ENCODE measurements around the gene OTUD7B.
"Not testable (repeated sequence)": the region's sequence is repeated elsewhere in the genome, so short reads cannot be mapped to it uniquely, and the experiment has no call there.

The OTUD7B gene

GRCh38 chr1:150002217-150002616 is 8.3 kb downstream of the OTUD7B start:
- no peak for DNase-seq

DNA sequence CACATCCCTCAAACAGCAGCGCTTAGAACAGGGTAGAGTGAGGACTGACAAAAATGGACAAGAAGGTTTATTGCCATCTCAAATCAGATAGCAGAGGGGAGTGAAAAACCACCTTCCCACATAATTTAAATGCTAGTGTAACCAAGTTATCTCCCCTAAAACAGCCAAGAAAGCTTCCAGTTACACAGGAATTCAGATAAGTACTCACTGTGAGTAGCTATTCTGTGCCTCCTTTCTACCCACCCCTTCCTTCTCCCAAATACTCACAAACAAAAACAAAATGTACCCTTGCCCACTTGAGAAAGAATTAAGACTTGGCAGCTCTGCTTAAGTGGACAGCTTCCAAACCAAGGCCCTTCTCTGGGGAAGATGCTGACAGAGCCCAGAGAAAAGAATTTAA is 9.1 kb downstream of the OTUD7B start:
- no peak for DNase-seq

GRCh38 chr1:149997585-149998262 is 12.8 kb downstream of the OTUD7B start:
- DNase-seq, result no peak

DNA sequence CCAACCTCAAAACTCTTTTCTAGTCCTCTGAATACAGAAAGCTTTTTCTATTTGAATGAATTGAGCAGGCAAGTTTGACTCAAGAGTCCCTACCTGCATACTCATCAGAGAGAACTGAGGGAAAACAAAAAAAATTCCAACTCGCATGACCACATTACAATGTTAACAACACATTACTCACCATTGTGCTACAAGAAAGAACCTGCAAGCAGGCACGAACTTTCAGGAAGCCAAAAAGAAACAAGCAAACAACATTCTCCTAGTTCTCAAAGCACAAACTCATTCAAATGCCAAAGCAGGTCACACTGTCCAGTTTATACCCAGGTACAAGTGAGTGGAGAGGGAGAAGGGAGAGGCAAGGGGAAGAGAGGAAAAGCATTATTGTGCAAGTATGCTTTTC is 14.6 kb downstream of the OTUD7B start:
- no peak for DNase-seq

GRCh38 chr1:149993764-149994163 is 16.8 kb downstream of the OTUD7B start:
- DNase-seq, result no peak

DNA sequence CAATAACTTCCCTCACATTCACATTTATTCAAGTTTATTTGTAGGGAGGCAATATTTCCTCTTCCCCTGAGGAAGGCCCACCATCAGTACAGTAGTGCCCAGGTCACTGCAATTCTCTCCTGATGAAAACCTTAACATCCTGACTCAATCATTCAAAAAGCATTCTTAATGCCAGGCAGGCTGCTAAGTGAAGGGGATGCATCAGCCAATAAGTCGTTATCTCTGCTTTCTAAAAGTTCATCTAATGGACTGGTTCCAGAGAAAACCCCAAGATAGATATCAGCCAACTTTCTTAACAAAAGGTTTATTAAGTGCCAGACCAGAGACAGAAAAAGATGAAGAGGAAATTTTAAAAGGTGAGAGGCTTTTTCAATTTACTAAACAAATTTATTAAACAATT is 17.3 kb downstream of the OTUD7B start:
- DNase-seq, result no peak

GRCh38 chr1:149987297-149987595 is 23.3 kb downstream of the OTUD7B start:
- no peak for DNase-seq

DNA sequence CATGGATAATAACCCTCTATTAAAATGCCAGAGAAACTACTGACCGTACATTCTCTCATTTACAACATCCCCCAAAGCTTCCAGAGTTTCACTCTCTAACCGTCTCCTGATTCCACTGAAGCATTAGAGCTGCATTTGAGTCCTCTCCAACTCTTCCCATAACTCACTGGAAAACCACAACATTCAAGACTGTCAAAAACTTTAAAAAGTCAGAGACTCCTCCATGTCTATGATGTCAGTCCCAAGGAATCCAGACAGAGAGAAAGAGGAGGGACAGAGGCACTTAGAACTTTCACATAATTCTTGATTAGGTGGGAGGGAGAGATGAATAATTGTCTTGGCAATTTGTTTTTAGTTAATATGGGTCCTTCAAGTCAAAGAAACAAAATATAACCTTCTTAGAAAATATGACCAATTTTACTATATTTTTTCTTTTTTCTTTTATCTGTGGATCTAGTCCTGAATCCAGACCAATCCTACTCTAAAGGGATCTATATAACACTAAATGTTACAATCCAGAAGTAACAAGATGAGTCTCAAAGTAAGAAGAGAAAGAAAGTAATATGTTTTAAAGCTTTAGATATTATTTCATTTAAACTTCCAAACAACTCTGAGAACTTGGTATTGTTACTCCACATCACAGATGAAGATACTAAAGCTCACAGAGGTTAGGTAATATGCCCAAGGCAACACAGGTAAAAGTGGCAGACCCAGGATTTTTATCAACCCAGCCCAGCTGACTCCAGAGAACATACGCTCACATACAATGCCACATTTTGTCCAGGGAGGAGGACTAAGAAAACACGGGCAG is 23.8 kb downstream of the OTUD7B start:
- no peak for DNase-seq

DNA sequence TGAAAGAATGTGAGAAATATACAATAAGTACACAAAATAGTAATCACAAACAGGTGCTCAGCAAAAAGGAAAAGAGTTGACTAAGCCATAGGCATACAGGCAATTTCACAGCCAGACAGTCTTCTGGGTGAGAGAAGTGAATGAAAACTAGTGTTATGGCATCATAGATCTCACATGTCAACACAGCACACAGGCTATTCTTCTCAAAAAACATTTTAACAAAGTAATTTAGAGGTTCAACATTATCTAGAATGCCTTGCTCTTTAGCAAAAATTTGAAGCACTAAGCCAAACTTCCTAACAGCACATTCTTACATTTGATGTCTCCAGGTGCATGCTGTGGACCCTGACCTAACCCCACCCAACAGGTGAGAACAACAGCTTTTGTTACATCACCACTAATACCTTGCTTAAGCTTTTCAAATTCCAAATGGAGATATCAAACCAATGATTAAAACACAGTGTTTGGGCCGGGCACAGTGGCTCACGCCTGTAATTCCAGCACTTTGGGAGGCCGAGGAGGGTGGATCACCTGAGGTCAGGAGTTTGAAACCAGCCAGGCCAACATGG is 30.5 kb downstream of the OTUD7B start:
- DNase-seq, result no peak

DNA sequence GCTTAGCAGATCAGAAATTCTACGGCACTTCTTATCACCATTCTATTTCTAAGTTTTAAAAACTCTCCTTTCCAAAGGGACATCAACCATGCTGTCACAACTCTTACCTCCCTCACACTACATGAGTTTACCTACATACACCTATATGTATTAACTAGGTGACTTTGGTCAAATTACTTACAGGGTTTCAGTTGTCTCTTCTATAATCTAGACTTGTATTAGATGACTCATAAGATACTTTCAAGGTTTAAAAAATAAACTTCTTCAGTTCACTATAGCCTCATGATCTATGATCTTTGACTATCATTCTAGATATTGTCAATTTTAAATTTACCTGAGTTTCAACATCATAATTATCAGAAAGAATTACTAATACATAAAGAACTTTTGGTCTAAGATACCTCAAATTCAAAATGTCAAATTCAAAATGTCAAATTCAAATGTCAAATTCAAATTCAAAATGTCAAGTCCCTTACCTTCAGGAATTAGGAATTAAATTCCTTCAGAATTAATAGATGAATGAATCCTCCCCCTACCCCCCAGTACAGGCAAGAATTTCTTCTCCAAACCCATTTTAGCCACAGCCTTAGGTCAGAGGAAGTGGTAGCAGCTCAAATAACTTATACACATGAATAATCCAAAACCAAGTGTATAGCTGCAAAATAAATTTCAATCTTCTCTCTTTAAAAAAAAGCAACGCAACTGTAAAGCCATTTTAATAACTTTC is 31.1 kb downstream of the OTUD7B start:
- DNase-seq, result no peak

DNA sequence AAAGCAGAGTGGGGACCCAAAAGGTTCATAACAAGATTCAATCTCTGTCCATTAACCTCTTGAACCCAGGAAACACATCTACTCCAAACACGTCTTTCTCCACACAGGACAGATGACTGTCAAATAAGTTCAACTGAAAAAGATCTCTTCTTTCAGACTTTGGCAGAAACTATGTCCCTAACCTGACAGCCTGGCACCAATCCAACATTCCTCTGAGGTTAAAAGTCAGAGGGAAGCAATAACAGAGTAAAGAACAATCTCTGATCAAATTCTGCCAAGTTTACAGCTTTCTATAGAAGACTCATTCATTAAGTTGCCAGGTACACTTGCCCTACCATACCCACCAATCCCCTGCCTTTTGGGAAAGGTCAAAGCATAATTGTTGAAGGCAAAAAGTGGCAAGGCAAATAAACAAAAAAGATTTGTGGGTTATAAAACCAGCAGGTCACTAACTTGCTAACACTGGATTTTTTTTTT is 31.9 kb downstream of the OTUD7B start:
- DNase-seq, result no peak

DNA sequence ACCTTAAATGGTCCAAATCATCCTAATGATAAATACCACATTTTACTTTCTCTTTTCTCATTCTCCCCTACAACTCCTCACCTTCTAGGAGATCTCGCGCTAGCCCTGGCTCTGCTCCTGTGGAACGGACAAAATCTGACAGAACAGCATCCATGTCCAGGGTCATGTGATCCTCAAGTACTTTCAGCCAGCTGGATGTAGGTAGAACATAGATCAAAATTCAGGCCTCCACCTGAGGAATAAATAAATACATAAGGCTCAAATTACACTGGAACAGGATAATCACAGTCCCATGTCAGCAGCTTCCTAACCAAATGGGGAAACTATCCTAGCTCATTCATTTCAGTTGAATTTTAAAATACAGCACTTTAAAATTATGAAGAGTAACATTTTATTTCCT is 33.2 kb downstream of the OTUD7B start:
- DNase-seq, result no peak

DNA sequence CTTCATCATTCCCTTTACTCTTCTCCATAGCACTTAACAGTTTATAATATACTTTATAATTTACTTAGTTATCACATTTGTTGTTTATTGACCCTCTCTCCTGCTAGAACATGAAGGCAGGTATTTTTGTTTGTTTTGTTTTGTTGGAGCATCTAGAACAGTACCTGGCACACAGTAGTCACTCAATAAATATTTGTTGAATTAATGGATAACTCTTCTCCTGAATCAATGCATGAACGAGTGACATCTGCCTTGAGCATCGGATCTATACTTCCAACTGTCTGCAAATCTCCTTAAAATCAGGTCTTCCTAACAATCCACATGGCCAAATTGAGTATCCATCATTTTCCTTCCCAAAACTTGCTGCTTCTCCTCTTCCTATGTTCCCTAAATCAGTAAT is 38.0 kb downstream of the OTUD7B start:
- DNase-seq, result no peak

DNA sequence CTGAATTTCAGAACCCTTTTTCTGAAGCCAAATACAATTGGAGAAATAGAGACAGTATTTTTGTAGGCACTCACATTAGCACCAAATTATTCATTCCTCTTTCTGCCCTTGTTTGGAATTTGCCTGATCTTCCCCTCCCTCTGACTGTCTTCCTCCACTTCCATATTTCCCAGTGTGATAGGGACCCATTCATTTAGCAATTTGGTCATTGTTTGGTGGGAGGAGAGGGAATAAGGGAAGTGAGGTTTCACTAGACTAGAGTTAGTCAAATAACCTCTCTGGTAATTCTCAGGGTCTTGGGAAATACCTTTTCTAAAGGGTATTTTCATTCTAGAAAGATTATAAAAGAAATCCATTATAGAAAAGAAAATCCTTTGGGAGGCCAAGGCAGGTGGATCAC is 42.9 kb downstream of the OTUD7B start:
- DNase-seq, result no peak

DNA sequence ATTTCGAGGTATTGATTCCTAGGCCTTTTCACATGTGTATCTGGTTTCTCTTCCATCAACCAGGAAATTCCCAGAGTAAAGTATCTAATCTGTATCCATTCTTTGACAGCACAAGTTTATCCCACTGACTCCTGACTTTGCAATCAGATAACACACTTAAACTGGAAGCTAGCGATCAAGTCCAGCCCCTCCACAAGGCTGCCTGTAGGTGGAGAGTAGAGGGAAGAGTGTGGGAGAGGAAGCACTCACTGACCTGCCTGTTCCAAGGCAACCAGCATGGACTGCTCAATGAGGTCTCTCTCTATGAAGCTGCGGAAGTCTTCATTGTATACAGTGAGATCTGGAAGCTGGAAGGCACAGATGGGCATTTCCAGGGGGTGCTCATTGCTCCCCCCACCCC is 43.5 kb downstream of the OTUD7B start:
- no peak for DNase-seq

- no peak for DNase-seq
Measured at GRCh38 chr1:149966405-149966804, 44.1 kb downstream of the OTUD7B start.

DNA sequence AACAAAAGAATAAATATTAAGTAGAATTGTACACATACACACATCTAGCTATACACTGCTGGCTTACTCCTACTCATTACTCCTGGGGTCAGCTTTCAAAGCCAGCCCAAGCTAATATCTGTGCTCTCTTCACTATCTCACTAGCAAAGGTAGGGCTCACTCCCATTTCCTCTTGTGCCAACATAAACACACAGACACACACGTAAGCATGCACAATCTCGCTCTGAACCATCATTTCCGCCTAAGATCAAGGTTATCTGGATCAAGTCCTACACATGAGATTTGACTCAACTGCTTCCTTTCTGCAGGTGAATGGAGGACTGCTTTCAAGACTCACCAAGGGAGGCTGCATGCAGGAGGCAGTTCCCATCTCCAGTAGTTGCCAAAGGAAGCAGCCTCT is 45.1 kb downstream of the OTUD7B start:
- no peak for DNase-seq

DNA sequence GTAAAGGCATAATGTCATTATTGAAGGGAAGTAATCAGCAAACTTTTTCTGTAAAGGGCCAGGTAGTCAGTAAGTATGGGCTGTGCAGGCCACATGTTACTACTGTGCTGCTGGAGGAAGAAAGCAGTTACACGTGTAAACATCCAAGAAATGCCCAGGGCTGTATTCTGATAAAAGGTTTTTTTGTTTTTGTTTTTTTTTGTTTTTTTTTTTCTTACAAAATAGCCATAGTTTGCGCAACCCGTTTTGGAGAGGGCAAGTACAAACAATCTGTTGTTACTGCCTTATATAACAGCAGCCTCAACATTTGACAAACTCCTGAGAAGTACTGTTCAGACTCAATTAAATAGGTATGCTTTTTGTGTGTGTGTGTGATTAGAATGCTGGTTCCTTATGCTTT is 47.2 kb downstream of the OTUD7B start:
- DNase-seq, result no peak

- DNase-seq, result no peak
Measured at GRCh38 chr1:149962736-149963135, 47.8 kb downstream of the OTUD7B start.

DNA sequence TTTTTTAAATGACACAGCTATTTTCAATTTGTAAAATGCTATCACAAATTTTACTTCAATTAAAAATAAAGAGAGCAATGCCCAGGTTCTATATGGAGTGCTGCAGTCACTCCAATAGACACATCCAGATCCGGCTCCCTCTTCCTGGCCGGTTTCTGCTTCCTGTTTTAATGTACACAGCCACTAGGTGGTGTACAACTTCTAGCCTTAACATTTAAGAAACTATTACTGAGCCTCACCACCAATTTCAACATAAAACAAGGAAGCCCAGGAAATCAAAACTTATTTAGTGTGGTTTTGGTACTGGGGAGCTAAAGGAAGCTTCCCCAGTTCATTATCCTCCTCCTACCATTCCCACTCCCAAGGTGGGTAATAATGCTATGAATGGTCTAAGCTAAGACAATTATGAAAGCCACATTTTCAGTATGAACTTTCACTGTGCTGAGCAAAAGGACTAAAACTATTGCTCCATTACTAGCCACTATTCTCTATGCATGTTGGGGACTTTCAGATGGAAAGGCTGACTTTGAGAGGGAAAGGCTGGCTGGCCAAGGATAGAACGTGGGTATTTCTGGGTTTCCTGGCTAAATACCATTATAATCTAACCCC is 48.4 kb downstream of the OTUD7B start:
- no peak for DNase-seq

- not testable (repeated sequence) for DNase-seq
Measured at GRCh38 chr1:149957548-149957947, 53.0 kb downstream of the OTUD7B start.

- DNase-seq, result no peak
Measured at GRCh38 chr1:149949911-149950310, 60.6 kb downstream of the OTUD7B start.

DNA sequence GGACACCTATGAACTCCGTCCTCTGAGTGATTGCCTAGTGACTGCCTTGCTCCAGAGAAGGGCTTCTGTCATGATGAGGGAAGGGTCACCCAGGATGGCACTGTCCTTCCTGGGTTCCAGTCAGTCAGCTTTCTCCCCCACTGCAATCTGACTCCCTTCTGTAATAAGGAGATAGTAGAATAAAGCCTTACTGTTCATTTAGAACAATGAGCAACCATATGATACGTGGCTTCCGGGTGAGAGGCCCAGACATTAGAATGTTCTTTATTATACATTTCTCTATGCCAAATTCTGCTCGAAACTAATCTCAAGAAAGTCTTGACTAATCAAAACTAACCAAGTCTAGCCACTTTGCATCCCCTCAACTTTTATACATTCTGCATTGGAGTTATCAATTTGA is 65.3 kb downstream of the OTUD7B start:
- DNase-seq, result no peak

Measured in activated CD4-positive, CD25-positive, alpha-beta regulatory T cell (primary cell).